Neural cell (in vitro differentiated cells): ENCODE measurements around the gene CDKL1. TPM values are rescaled to one million over a fixed set of nuclear protein-coding genes. Genes with fewer than 3 reads are reported as not detected.

Experiments used
- H2AFZ ChIP-seq: fragments of 200-600, 300-800 bp; sonication (generic), shearing (Covaris generic); 2 replicates; pipeline ENCODE4 v1.6.0; 2014; ENCODE audit warnings: low read depth, mild to moderate bottlenecking, antibody characterized with exemption, low read length, moderate library complexity
- H3F3A ChIP-seq: fragments of 200-600 bp; shearing (Covaris generic); 2 replicates; pipeline ENCODE4 v1.6.1; 2016; ENCODE audit warnings: mild to moderate bottlenecking, moderate library complexity, mixed read lengths, antibody characterized with exemption, low read length; ENCODE audit not compliant: insufficient read depth, poor library complexity, severe bottlenecking
- H3K27ac ChIP-seq: fragments of 200-600, 300-800 bp; sonication (generic), shearing (Covaris generic); 2 replicates; pipeline ENCODE4 v1.5.1; 2014; ENCODE audit warnings: mild to moderate bottlenecking, low read length, moderate library complexity
- H3K27me3 ChIP-seq: fragments of 300-800, 200-600 bp; sonication (generic), shearing (Covaris generic); 2 replicates; pipeline ENCODE4 v1.6.0; 2014; ENCODE audit warnings: mild to moderate bottlenecking, low read depth, low read length, moderate library complexity; ENCODE audit not compliant: insufficient read depth
- H3K36me3 ChIP-seq: fragments of 300-800, 200-600 bp; sonication (generic), shearing (Covaris generic); 2 replicates; pipeline ENCODE4 v1.5.1; 2014; ENCODE audit warnings: mild to moderate bottlenecking, antibody characterized with exemption, low read length, moderate library complexity; ENCODE audit not compliant: insufficient read depth
- H3K4me2 ChIP-seq: fragments of 300-800, 200-600 bp; sonication (generic), shearing (Covaris generic); 2 replicates; pipeline ENCODE4 v1.6.0; 2014; ENCODE audit warnings: mild to moderate bottlenecking, low read length
- H3K4me3 ChIP-seq: fragments of 300-800, 200-600 bp; sonication (generic), shearing (Covaris generic); 2 replicates; pipeline ENCODE4 v1.5.1; 2014; ENCODE audit warnings: mild to moderate bottlenecking, low read length, moderate library complexity
- H3K79me2 ChIP-seq: fragments of 200-600 bp; shearing (Covaris generic); replicated peaks from 2 replicates; pipeline ENCODE4 v1.6.0; 2014; ENCODE audit warnings: mild to moderate bottlenecking, low read length, moderate library complexity; ENCODE audit not compliant: insufficient read depth
- H3K9ac ChIP-seq: fragments of 300-800, 200-600 bp; sonication (generic), shearing (Covaris generic); 2 replicates; pipeline ENCODE4 v1.6.1; 2016; ENCODE audit warnings: mild to moderate bottlenecking, low read length, mixed read lengths
- H3K9me2 ChIP-seq: fragments of 200-600 bp; shearing (Covaris generic); 2 replicates; pipeline ENCODE4 v1.6.1; 2016; ENCODE audit warnings: mild to moderate bottlenecking, low read length, mixed read lengths; ENCODE audit not compliant: insufficient read depth
- H3K9me3 ChIP-seq: fragments of 200-600, 300-800 bp; sonication (generic), shearing (Covaris generic); 2 replicates; pipeline ENCODE4 v1.6.1; 2016; ENCODE audit warnings: mild to moderate bottlenecking, mixed run types, low read length, moderate library complexity, mixed read lengths
- H4K20me1 ChIP-seq: fragments of 200-600 bp; shearing (Covaris generic); 2 replicates; pipeline ENCODE4 v1.6.1; 2016; ENCODE audit warnings: mild to moderate bottlenecking, mixed run types; ENCODE audit not compliant: insufficient read depth
- EP300 ChIP-seq: fragments of 450-650 bp; conservative IDR thresholded peaks from 2 replicates; pipeline ENCODE4 v1.6.1; 2014; ENCODE audit warnings: antibody characterized with exemption, mild to moderate bottlenecking, moderate library complexity; ENCODE audit not compliant: poor library complexity, severe bottlenecking
- EZH2 ChIP-seq: fragments of 200-600, 300-800 bp; shearing (Covaris generic), sonication (generic); IDR thresholded peaks from 2 replicates; pipeline ENCODE4 v1.6.1; 2014; ENCODE audit warnings: antibody characterized with exemption, low read length, borderline replicate concordance, mild to moderate bottlenecking; ENCODE audit not compliant: insufficient read depth, poor library complexity, severe bottlenecking
- MXI1 ChIP-seq: fragments of 450-650 bp; conservative IDR thresholded peaks from 2 replicates; pipeline ENCODE4 v1.6.1; 2014; ENCODE audit warnings: antibody characterized with exemption, mild to moderate bottlenecking; ENCODE audit not compliant: poor library complexity, severe bottlenecking
- POLR2AphosphoS5 ChIP-seq: IDR thresholded peaks from 2 replicates; pipeline ENCODE4 v1.6.1; 2012
- RAD21 ChIP-seq: fragments of 450-650 bp; conservative IDR thresholded peaks from 2 replicates; pipeline ENCODE4 v1.6.1; 2014; ENCODE audit warnings: antibody characterized with exemption, mild to moderate bottlenecking, moderate library complexity
- SMC3 ChIP-seq: fragments of 450-650 bp; conservative IDR thresholded peaks from 2 replicates; pipeline ENCODE4 v1.6.1; 2014; ENCODE audit warnings: antibody characterized with exemption, mild to moderate bottlenecking, moderate library complexity; ENCODE audit not compliant: poor library complexity
- TAF1 ChIP-seq: IDR thresholded peaks from 2 replicates; pipeline ENCODE4 v1.6.1; 2012; ENCODE audit warnings: low read depth
- polyA plus RNA-seq: library from polyadenylated mRNA; depleted of rRNA; stranded (reverse); fragments of >200 nt; gene quantifications from 2 replicates; pipeline ENCODE4 v1.2.3, GENCODE V29; 2014
- TF ChIP-seq, protein P1 (sequence below): IDR thresholded peaks from 2 replicates; pipeline ENCODE4 v1.6.1; 2012; ENCODE audit warnings: borderline replicate concordance
- TF ChIP-seq, protein P2 (sequence below): fragments of 450-650 bp; IDR thresholded peaks from 2 replicates; pipeline ENCODE4 v1.5.1; 2014; ENCODE audit warnings: antibody characterized with exemption, mild to moderate bottlenecking, moderate library complexity; ENCODE audit not compliant: poor library complexity, severe bottlenecking

The CDKL1 gene
- polyA plus RNA-seq, 1 donor from 2014 or later = 3.1 TPM

DNA sequence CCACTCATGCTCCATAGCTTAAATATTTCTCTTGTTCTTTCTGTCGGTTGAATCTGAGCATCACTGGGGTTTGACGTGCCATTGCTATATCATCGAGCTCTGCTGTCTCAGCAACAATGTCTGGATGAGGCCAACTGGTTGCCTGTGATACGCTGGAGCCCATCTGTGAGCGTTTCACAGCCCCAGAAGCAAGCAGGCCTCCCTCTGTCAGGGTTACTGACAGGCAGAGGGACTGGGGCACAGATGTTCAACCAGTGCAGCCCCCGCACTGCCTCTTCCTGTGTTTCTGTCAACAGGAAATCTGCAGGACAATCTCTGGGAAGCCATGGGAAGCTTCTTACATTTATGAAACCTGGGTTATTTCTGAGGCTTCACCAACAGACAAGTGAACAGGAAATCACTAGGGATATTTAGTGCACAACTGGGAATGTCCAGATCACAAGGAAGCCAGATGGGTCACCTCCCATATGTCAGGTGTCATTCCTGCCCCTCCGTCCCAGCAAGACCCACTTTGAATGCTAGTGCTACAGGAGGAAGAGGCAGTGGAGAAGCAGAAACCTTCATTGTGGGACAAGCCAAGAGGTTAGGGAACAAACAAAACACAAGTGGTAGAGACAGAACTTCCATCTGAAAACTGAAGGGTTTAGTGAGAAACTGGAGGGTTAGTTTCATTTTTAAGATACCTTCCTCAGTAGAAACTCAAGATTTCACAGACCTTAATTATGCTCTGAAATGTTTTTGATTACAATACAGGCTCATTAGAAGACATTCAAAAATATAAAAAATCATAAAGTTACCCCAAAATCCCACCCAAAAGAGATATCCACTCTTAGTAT lies 60.5 kb downstream of the CDKL1 start:
- Histone ChIP-seq H3K9me3 (no peaks in the 10 kb centered on the region), H3K27ac (peak overlapping the region; percentile 91), H3K9me2 (no peaks in the 10 kb centered on the region), H3K4me2 (peak overlapping the region; percentile 30), H3K79me2 (no peaks in the 10 kb centered on the region), H3K36me3 (no peaks in the 10 kb centered on the region), H3K4me3 (peak overlapping the region; percentile 39), H3K27me3 (no peaks in the 10 kb centered on the region), H3K9ac (peak overlapping the region; percentile 66), H2AFZ (peak overlapping the region; percentile 11), H4K20me1 (no peaks in the 10 kb centered on the region), H3F3A (no peaks in the 10 kb centered on the region)
- peak; percentile 9 for TF ChIP-seq POLR2AphosphoS5
- TF ChIP-seq RAD21 = no peak
- TF ChIP-seq, protein P1, sequence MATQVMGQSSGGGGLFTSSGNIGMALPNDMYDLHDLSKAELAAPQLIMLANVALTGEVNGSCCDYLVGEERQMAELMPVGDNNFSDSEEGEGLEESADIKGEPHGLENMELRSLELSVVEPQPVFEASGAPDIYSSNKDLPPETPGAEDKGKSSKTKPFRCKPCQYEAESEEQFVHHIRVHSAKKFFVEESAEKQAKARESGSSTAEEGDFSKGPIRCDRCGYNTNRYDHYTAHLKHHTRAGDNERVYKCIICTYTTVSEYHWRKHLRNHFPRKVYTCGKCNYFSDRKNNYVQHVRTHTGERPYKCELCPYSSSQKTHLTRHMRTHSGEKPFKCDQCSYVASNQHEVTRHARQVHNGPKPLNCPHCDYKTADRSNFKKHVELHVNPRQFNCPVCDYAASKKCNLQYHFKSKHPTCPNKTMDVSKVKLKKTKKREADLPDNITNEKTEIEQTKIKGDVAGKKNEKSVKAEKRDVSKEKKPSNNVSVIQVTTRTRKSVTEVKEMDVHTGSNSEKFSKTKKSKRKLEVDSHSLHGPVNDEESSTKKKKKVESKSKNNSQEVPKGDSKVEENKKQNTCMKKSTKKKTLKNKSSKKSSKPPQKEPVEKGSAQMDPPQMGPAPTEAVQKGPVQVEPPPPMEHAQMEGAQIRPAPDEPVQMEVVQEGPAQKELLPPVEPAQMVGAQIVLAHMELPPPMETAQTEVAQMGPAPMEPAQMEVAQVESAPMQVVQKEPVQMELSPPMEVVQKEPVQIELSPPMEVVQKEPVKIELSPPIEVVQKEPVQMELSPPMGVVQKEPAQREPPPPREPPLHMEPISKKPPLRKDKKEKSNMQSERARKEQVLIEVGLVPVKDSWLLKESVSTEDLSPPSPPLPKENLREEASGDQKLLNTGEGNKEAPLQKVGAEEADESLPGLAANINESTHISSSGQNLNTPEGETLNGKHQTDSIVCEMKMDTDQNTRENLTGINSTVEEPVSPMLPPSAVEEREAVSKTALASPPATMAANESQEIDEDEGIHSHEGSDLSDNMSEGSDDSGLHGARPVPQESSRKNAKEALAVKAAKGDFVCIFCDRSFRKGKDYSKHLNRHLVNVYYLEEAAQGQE = peak; percentile 37

DNA sequence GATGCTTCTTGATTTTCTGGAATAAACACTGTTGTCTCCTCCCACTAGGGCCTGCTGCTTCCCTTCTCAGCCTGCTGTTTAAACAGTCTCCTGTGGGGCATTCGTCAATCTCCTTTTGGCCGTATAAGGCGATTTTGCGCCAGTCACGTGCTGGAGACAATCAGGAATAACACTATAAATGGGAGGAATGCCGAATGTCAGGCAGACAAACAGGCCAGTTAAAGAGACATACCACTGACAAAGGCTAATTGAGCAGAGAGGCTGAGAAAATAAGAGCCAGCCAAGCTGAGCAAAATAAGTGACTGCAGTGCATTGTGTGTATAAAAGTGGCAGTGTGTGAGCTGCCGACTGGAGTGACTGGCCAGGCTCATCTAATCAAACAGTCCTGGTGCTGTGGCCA lies 61.3 kb downstream of the CDKL1 start:
- no peaks in the 10 kb centered on the region for H3K36me3 ChIP-seq
- peak overlapping the region; percentile 91 for H3K27ac ChIP-seq
- H3K9me3 ChIP-seq = no peaks in the 10 kb centered on the region
- H3K9ac ChIP-seq = peak overlapping the region; percentile 66
- H3K9me2 ChIP-seq = no peaks in the 10 kb centered on the region
- no peaks in the 10 kb centered on the region for H3K27me3 ChIP-seq
- peak overlapping the region; percentile 30 for H3K4me2 ChIP-seq
- peak overlapping the region; percentile 11 for H2AFZ ChIP-seq
- H4K20me1 ChIP-seq = no peaks in the 10 kb centered on the region
- TF ChIP-seq, protein P2, sequence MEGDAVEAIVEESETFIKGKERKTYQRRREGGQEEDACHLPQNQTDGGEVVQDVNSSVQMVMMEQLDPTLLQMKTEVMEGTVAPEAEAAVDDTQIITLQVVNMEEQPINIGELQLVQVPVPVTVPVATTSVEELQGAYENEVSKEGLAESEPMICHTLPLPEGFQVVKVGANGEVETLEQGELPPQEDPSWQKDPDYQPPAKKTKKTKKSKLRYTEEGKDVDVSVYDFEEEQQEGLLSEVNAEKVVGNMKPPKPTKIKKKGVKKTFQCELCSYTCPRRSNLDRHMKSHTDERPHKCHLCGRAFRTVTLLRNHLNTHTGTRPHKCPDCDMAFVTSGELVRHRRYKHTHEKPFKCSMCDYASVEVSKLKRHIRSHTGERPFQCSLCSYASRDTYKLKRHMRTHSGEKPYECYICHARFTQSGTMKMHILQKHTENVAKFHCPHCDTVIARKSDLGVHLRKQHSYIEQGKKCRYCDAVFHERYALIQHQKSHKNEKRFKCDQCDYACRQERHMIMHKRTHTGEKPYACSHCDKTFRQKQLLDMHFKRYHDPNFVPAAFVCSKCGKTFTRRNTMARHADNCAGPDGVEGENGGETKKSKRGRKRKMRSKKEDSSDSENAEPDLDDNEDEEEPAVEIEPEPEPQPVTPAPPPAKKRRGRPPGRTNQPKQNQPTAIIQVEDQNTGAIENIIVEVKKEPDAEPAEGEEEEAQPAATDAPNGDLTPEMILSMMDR = peak; percentile 49
- TF ChIP-seq, protein P1 = peak; percentile 79
- TF ChIP-seq POLR2AphosphoS5 (peak; percentile 83), TAF1 (no peak), SMC3 (peak; percentile 21), RAD21 (peak; percentile 43), EZH2 (no peak), MXI1 (no peak), EP300 (peak; percentile 84)
- no peaks in the 10 kb centered on the region for H3K79me2 ChIP-seq
- H3K4me3 ChIP-seq = peak overlapping the region; percentile 39
- H3F3A ChIP-seq = no peaks in the 10 kb centered on the region
